ENCODE data around the gene HDAC4.
"Not testable (repeated sequence)": the region's sequence is repeated elsewhere in the genome, so short reads cannot be mapped to it uniquely, and the experiment has no call there.

The HDAC4 gene

GRCh38 chr2:239072786-239073185, 328.0 kb downstream of the HDAC4 start:
- TF ChIP-seq CTCF (IDR thresholded peaks at IDR 0.05; ENCODE audit: low read length) (no peak), EZH2phosphoT487 (IDR thresholded peaks at IDR 0.05; ENCODE audit: low read length) (no peak), EZH2 (optimal IDR thresholded peaks at IDR 0.05; ENCODE audit: low read depth, low read length) (no peak)
- H3K36me3 ChIP-seq (replicated peaks; ENCODE audit: insufficient read depth, low read length): no peaks in the 10 kb centered on the region
- no peaks in the 10 kb centered on the region for H3K9me3 ChIP-seq (replicated peaks; ENCODE audit: insufficient read depth, low read length)

DNA sequence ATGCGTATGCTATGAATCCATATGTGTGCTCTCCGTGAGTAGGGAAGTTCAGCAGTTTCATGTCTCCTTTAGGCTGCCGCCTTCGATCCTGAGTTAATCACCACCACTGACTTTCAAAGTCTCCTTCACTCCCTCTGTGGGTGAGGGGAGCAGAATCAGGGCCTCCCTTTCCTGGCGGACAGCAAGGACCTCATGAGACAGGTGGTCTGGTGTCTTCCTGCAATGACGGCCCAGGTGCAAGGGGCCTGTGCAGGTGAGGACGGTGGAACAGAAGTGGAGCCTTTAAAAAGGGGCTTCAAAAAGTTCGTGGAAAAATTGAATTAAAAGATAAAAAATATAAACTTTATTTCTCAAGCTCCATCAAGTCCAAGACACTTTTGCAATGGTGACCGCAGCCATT, 330.4 kb downstream of the HDAC4 start:
- Histone ChIP-seq H3K9me3 (replicated peaks; ENCODE audit: insufficient read depth, low read length) (no peaks in the 10 kb centered on the region), H3K36me3 (replicated peaks; ENCODE audit: insufficient read depth, low read length) (no peaks in the 10 kb centered on the region), H3F3A (ENCODE audit: insufficient read depth, low read length) (no peaks in the 10 kb centered on the region), H4K20me1 (ENCODE audit: insufficient read depth, low read length) (no peaks in the 10 kb centered on the region), H3K79me2 (ENCODE audit: low read length) (no peaks in the 10 kb centered on the region), H3K27me3 (replicated peaks; ENCODE audit: insufficient read depth, low read length) (no peaks in the 10 kb centered on the region), H3K4me2 (ENCODE audit: low read depth, low read length) (no peak overlapping the region), H3K9me2 (replicated peaks; ENCODE audit: insufficient read depth, low read length) (no peaks in the 10 kb centered on the region), H3K9ac (ENCODE audit: low read length) (no peak overlapping the region), H3K4me1 (ENCODE audit: low read length) (no peaks in the 10 kb centered on the region), H3K4me3 (ENCODE audit: low read length) (no peak overlapping the region), H3K27ac (ENCODE audit: low read length) (no peak overlapping the region), H2AFZ (ENCODE audit: low read length) (no peak overlapping the region)
- TF ChIP-seq EZH2 (optimal IDR thresholded peaks at IDR 0.05; ENCODE audit: low read depth, low read length): no peak
- no peak for TF ChIP-seq EZH2phosphoT487 (IDR thresholded peaks at IDR 0.05; ENCODE audit: low read length)
- no peak for TF ChIP-seq CTCF (IDR thresholded peaks at IDR 0.05; ENCODE audit: low read length)
- DNase-seq: no peak

More at GRCh38 chr2:239072786-239073185, 328.0 kb downstream of the HDAC4 start:
- DNase-seq: no peak
- no peaks in the 10 kb centered on the region for H3K79me2 ChIP-seq (ENCODE audit: low read length)
- H3K9ac ChIP-seq (ENCODE audit: low read length): no peak overlapping the region
- H4K20me1 ChIP-seq (ENCODE audit: insufficient read depth, low read length): no peaks in the 10 kb centered on the region
- H3K4me2 ChIP-seq (ENCODE audit: low read depth, low read length): no peak overlapping the region
- H2AFZ ChIP-seq (ENCODE audit: low read length): no peak overlapping the region
- H3K4me1 ChIP-seq (ENCODE audit: low read length): no peaks in the 10 kb centered on the region
- no peaks in the 10 kb centered on the region for H3K9me2 ChIP-seq (replicated peaks; ENCODE audit: insufficient read depth, low read length)
- no peak overlapping the region for H3K4me3 ChIP-seq (ENCODE audit: low read length)
- H3K27me3 ChIP-seq (replicated peaks; ENCODE audit: insufficient read depth, low read length): no peaks in the 10 kb centered on the region
- H3K27ac ChIP-seq (ENCODE audit: low read length): no peak overlapping the region
- no peaks in the 10 kb centered on the region for H3F3A ChIP-seq (ENCODE audit: insufficient read depth, low read length)

DNA sequence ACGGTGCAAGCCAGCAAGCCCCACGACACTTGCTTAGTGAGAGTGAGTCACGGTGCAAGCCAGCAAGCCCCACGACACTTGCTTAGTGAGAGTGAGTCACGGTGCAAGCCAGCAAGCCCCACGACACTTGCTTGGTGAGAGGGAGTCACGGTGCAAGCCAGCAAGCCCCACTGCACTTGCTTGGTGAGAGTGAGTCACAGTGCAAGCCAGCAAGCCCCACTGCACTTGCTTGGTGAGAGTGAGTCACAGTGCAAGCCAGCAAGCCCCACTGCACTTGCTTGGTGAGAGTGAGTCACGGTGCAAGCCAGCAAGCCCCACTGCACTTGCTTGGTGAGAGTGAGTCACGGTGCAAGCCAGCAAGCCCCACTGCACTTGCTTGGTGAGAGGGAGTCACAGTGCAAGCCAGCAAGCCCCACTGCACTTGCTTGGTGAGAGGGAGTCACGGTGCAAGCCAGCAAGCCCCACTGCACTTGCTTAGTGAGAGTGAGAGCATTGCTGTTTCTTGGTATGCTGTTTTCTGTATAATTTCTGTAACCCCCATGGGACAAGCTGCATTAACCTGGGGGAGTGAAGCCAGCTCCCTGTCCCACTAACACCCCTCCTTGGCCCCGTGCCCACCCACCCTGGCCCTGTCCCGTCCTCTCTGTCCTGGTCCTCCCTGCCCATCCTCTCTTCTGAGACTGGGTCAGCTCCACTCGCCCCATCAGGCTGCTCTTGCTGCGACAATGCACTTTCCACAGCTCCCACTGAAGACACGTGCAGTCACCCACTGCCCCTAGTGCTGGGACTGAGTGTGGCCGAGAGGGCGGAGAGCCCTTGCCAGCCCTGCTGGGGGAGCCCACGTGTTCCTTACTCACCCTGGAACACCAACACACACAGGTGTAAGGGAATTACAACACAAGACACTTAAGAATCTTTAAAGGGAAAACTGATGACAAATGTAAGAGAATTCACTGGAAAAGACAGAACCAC, 331.2 kb downstream of the HDAC4 start:
- DNase-seq: not testable (repeated sequence)

DNA sequence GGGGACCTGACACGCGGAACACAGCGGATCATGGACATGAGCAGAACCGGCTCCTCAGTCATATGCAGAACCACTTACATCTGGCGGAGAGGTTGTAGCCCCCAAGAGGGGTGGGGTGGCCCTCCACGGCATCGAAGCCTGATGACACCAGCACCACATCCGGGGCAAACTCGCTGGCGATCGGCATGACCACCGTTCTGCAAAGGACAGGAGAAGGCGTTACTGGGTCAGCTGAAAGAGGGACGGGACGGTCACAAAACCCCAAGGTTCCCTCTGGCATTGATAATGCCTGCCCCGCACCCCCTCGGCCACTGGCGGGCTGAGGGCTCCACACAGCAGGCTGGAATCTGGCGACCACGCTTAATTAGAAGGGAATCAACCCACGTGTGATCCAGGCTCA, 332.4 kb downstream of the HDAC4 start:
- TF ChIP-seq CTCF (IDR thresholded peaks at IDR 0.05; ENCODE audit: low read length) (no peak), EZH2 (optimal IDR thresholded peaks at IDR 0.05; ENCODE audit: low read depth, low read length) (no peak), EZH2phosphoT487 (IDR thresholded peaks at IDR 0.05; ENCODE audit: low read length) (no peak)
- H3K4me2 ChIP-seq (ENCODE audit: low read depth, low read length): no peak overlapping the region

More for the DNA sequence above, 331.2 kb downstream of the HDAC4 start:
- not testable (repeated sequence) for H3K9me3 ChIP-seq (replicated peaks; ENCODE audit: insufficient read depth, low read length); H3K9me2 ChIP-seq (replicated peaks; ENCODE audit: insufficient read depth, low read length); H3K27ac ChIP-seq (ENCODE audit: low read length); H3K36me3 ChIP-seq (replicated peaks; ENCODE audit: insufficient read depth, low read length); H3K4me1 ChIP-seq (ENCODE audit: low read length); H3K4me3 ChIP-seq (ENCODE audit: low read length); H3F3A ChIP-seq (ENCODE audit: insufficient read depth, low read length); H3K79me2 ChIP-seq (ENCODE audit: low read length); H3K27me3 ChIP-seq (replicated peaks; ENCODE audit: insufficient read depth, low read length); H2AFZ ChIP-seq (ENCODE audit: low read length); H4K20me1 ChIP-seq (ENCODE audit: insufficient read depth, low read length); H3K4me2 ChIP-seq (ENCODE audit: low read depth, low read length); H3K9ac ChIP-seq (ENCODE audit: low read length)

More for the DNA sequence above, 332.4 kb downstream of the HDAC4 start:
- Histone ChIP-seq H3K36me3 (replicated peaks; ENCODE audit: insufficient read depth, low read length) (no peaks in the 10 kb centered on the region), H3K9me2 (replicated peaks; ENCODE audit: insufficient read depth, low read length) (no peaks in the 10 kb centered on the region), H2AFZ (ENCODE audit: low read length) (no peak overlapping the region), H3K27me3 (replicated peaks; ENCODE audit: insufficient read depth, low read length) (no peaks in the 10 kb centered on the region), H3F3A (ENCODE audit: insufficient read depth, low read length) (no peaks in the 10 kb centered on the region), H4K20me1 (ENCODE audit: insufficient read depth, low read length) (no peaks in the 10 kb centered on the region), H3K4me1 (ENCODE audit: low read length) (no peaks in the 10 kb centered on the region), H3K9me3 (replicated peaks; ENCODE audit: insufficient read depth, low read length) (no peaks in the 10 kb centered on the region), H3K79me2 (ENCODE audit: low read length) (no peaks in the 10 kb centered on the region), H3K4me3 (ENCODE audit: low read length) (no peak overlapping the region), H3K27ac (ENCODE audit: low read length) (no peak overlapping the region), H3K9ac (ENCODE audit: low read length) (no peak overlapping the region)
- DNase-seq: no peak
